Right ventricle myocardium superior (tissue), 1 donor: Measurements from ENCODE around the gene ENTPD8. TPM values are rescaled to one million over a fixed set of nuclear protein-coding genes. Genes with fewer than 3 reads are reported as not detected.

Experiments
- ATAC-seq: fragments of 200-7000 bp; cut with Tn5 transposase; one replicate; pipeline ENCODE4 v1.9.1; 2020; ENCODE audit warnings: mild to moderate bottlenecking; ENCODE audit not compliant: poor library complexity
- DNase-seq: peaks from one replicate; pipeline ENCODE4 v3.0.0-alpha.2; 2020
- intact Hi-C: fragments of 100-400 bp; cut with DNase I; formaldehyde crosslinking; loops from one replicate; pipeline ENCODE4 v1.11.2; 2022
- total RNA-seq: library from RNA; stranded (reverse); fragmentation: NEBNext Ultra II Directional; extraction: Animal tissue kit (Norgen Biotek cat#: 25700); gene quantifications from one replicate; pipeline ENCODE4 v1.2.1, GENCODE V29; 2021
- donor health status: DM: no; HTN: yes; CAD: no; lungs with severe emphysema.

ENTPD8 gene
- total RNA-seq, 1 donor from 2014 or later: not detected

- intact Hi-C loops: no loop called here
- ATAC-seq (no peak), DNase-seq (peak; percentile 30)
Measured at GRCh38 chr9:137436761-137437600, 4.2 kb downstream of the ENTPD8 start.

GRCh38 chr9:137435980-137436760 is 5.0 kb downstream of the ENTPD8 start:
- ATAC-seq (peak; percentile 40), DNase-seq (peak; percentile 66)
- intact Hi-C loops: no loop called here

GRCh38 chr9:137435381-137435891 is 5.7 kb downstream of the ENTPD8 start:
- intact Hi-C loops: no loop called here
- peak; percentile 31 for DNase-seq
- no peak for ATAC-seq

GRCh38 chr9:137434498-137435380 is 6.4 kb downstream of the ENTPD8 start:
- DNase-seq: peak; percentile 33
- no peak for ATAC-seq
- intact Hi-C loops: no loop called here

- intact Hi-C loops: no loop called here
- ATAC-seq (no peak), DNase-seq (peak; percentile 33)
Measured at GRCh38 chr9:137433916-137434431, 7.2 kb downstream of the ENTPD8 start.

- DNase-seq (peak; percentile 27), ATAC-seq (no peak)
- intact Hi-C loops: no loop called here
Measured at GRCh38 chr9:137433349-137433915, 7.7 kb downstream of the ENTPD8 start.

GRCh38 chr9:137432687-137433348 is 8.3 kb downstream of the ENTPD8 start:
- intact Hi-C loops: no loop called here
- ATAC-seq (no peak), DNase-seq (peak; percentile 28)

- intact Hi-C loops: no loop called here
- DNase-seq: peak; percentile 31
- ATAC-seq: no peak
Measured at GRCh38 chr9:137431416-137431931, 9.7 kb downstream of the ENTPD8 start.

GRCh38 chr9:137430723-137431415 is 10.3 kb downstream of the ENTPD8 start:
- no peak for ATAC-seq

GRCh38 chr9:137429974-137430722 is 11.0 kb downstream of the ENTPD8 start:
- ATAC-seq (no peak), DNase-seq (peak; percentile 42)
- intact Hi-C loops: no loop called here

More at GRCh38 chr9:137430723-137431415, 10.3 kb downstream of the ENTPD8 start:
- intact Hi-C loops: no loop called here
- DNase-seq: peak; percentile 27

GRCh38 chr9:137429546-137429890 is 11.6 kb downstream of the ENTPD8 start:
- ATAC-seq (no peak), DNase-seq (peak; percentile 20)
- intact Hi-C loops: no loop called here

- intact Hi-C loops: no loop called here
- ATAC-seq (no peak), DNase-seq (peak; percentile 41)
Measured at GRCh38 chr9:137428841-137429545, 12.2 kb downstream of the ENTPD8 start.

- intact Hi-C loops: no loop called here
- no peak for DNase-seq
- ATAC-seq: no peak
Measured at GRCh38 chr9:137428311-137428630, 12.9 kb downstream of the ENTPD8 start.

- DNase-seq (peak; percentile 28), ATAC-seq (no peak)
- intact Hi-C loops: no loop called here
Measured at GRCh38 chr9:137427454-137428310, 13.5 kb downstream of the ENTPD8 start.
